ENCODE measurements around the gene SCIN.
A peak's percentile ranks its signal among the peaks of the same experiment; 100 is the strongest.

Gene SCIN

GRCh38 chr7:12569673-12570072 lies 847 bp upstream of the SCIN start:
- DNase-seq: no peak

GRCh38 chr7:12570168-12570533 lies 369 bp upstream of the SCIN start:
- no peak for DNase-seq

- DNase-seq: no peak
Observed at GRCh38 chr7:12571691-12572090, 1.2 kb downstream of the SCIN start.

- DNase-seq: peak in 1 of 2 donors; percentile 12
Observed at GRCh38 chr7:12572941-12573575, 2.5 kb downstream of the SCIN start.

- no peak for DNase-seq
Observed at GRCh38 chr7:12573885-12574284, 3.4 kb downstream of the SCIN start.

GRCh38 chr7:12578930-12579640 lies 8.6 kb downstream of the SCIN start:
- DNase-seq: no peak

GRCh38 chr7:12581897-12582296 lies 11.4 kb downstream of the SCIN start:
- no peak for DNase-seq

GRCh38 chr7:12582362-12582761 lies 11.8 kb downstream of the SCIN start:
- no peak for DNase-seq

- peak; percentile 83 to 95 for DNase-seq
Observed at GRCh38 chr7:12583176-12583575, 12.7 kb downstream of the SCIN start.

- DNase-seq: no peak
Observed at GRCh38 chr7:12583922-12584321, 13.4 kb downstream of the SCIN start.

GRCh38 chr7:12584930-12585329 lies 14.4 kb downstream of the SCIN start:
- DNase-seq: peak; percentile 82 to 93

GRCh38 chr7:12586271-12586670 lies 15.8 kb downstream of the SCIN start:
- peak; percentile 41 to 65 for DNase-seq

- no peak for DNase-seq
Observed at GRCh38 chr7:12588259-12588904, 17.9 kb downstream of the SCIN start.

GRCh38 chr7:12590559-12590958 lies 20.0 kb downstream of the SCIN start:
- no peak for DNase-seq

- DNase-seq: peak; percentile 12 to 54
Observed at GRCh38 chr7:12594122-12594897, 23.8 kb downstream of the SCIN start.

- no peak for DNase-seq
Observed at GRCh38 chr7:12595148-12595547, 24.6 kb downstream of the SCIN start.

- DNase-seq: no peak
Observed at GRCh38 chr7:12596225-12596790, 25.8 kb downstream of the SCIN start.

- peak in 1 of 2 donors; percentile 34 for DNase-seq
Observed at GRCh38 chr7:12601302-12601869, 30.9 kb downstream of the SCIN start.

GRCh38 chr7:12607134-12607533 lies 36.6 kb downstream of the SCIN start:
- no peak for DNase-seq

- DNase-seq: no peak
Observed at GRCh38 chr7:12609561-12609960, 39.0 kb downstream of the SCIN start.

GRCh38 chr7:12610899-12611298 lies 40.4 kb downstream of the SCIN start:
- DNase-seq: no peak

- DNase-seq: no peak
Observed at GRCh38 chr7:12612622-12613021, 42.1 kb downstream of the SCIN start.
